GM19240 (cell line): ENCODE results near the gene PHF1.

Experiments used
- DNase-seq: peaks from one replicate; pipeline ENCODE4 v3.0.0; 2011; ENCODE audit warnings: low spot score; ENCODE audit not compliant: insufficient read length

The PHF1 gene

DNA sequence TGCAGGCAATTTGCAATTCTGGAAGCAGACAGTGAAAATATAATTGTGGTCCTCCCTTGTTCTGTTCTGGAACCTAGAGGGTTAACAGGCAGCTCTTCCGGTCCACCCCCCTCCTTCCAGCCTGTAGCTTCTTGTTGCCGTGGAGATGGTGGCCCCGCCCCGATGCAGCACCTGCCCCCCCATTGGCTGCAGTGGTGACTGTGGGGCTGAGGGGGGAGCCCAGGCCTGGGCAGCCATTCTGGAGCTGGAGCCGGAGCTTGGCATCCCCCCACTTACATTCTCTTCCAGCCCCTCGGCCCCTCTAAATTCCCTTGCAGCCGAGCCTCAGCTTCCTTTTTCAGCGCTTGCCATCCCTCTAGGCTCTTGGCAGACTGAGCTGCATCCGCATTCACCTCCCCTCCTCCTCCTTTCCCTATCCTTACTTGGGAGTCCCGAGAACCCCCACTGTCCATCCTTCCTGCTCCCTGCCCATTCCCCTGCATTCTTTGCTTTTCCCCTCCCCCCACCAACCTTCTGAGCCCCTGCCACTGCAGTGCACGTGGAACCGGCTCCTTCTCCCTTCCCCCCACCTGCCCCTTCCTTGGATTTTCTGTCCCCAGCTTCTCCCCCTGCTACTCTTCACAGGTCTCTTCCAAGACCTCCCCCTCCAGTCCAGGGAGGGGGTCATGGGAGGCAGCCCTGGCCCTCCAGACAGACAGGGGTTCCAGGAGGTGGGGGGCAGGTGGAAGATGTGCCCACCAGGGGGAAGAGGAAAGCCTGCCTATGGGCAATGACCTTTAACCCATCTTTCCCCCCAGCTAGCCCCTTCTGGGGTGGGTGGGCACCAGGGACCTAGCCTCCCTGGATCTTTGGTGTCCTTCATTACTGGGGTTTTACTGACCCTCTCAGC lies 20.4 kb downstream of the PHF1 start:
- peak; percentile 99 for DNase-seq

DNA sequence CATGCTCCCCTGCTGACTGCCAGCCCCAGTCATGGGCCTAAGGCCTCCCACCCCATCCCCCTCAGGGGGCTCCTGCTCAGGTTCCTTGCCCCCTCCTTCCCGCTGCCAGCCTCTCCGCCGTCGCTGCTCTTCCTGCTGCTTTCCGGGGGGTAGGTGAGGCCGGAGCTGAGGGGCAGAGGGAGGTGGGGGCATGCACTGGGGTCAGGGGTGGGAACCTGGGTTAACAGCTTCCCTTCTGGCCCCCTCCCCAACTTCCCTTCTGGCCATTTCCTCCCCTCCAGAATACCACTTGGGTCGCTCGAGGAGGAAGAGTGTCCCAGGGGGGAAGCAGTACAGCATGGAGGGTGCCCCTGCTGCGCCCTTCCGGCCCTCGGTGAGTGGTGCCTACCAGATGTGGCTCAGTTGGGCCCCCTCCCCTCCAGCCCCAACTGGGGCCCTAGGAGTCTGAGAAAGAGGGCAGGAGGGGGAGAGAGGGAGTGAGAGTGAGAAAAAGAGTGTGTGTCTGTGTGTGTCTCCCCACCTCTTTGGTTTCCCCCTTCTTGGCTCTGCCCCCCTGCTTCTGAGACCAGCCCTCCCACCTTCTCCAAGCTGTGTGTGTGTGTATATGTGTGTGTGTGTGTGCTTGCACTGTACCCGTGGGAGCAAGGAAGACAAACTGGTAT lies 21.2 kb downstream of the PHF1 start:
- DNase-seq = no peak

DNA sequence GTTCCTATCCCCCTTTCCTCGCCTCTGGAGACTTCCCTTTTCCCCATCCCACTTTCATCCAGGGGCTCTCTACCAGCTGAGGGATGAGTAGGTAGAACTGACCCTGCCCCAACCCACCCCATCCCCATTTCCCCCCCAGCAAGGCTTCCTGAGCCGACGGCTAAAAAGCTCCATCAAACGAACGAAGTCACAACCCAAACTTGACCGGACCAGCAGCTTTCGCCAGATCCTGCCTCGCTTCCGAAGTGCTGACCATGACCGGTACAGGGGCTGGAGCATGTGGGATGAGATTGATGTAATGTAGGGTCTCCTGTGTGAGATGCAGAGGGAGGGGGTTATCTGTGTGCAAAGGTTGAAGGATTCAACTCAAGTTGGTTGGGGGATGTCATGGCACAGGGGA lies 21.7 kb downstream of the PHF1 start:
- DNase-seq = no peak

DNA sequence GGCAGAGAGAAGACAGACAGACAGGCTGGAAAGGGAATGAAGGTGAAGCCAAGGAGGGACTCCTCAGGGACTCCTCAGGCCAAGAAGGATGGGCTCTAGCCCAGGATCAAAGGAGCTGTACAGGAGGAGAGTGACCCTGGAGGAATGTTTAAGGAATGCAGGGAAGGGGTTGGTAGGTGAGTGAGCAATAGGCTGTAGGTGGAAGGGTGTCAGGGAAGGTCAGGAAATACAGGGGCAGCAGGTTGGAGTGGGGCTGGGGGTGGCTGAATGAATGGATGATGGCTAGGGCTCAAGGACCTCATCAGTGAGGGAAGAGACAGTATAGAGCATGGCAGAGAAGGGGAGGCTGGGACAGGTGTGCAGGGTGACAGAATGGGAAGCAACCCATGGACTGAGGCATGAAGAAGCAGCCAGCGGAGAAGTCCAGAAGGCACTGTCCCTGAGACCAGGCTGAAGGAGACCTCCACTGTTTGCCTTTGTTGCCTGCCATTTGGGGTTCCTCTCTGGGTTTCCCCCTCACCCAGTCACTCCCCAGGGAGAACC lies 22.3 kb downstream of the PHF1 start:
- DNase-seq = no peak

DNA sequence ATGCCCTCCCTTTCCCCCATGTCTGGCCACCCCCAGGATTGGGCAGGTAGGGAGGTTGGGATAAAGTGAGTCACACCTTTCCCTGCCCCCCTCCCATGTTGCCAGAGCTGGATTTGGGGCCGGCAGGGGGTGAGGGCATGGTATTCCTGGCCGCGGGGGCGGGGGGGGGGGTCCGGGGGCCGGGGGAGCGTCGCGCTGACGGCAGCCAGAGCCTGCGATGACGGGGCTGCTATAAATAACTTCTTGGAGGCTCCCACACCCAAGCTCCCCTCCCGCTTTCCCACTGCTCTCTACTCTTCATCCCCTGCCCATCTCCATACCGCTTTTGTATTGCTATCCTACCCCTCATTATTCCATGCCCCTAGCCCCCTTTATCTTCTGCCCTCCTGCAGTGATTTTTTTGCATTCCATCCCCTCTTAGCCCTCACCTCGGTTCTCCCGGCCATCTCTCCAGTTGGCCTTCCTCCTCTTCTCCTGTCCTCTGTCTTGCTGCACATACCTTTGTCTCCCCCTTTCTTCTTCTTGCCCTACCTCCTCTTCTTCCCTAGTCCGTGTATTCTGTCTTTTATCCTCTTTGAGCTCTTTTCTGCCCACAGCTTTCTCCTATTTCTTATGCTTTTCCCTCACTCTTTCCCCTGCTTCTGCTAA lies 22.9 kb downstream of the PHF1 start:
- DNase-seq = no peak

DNA sequence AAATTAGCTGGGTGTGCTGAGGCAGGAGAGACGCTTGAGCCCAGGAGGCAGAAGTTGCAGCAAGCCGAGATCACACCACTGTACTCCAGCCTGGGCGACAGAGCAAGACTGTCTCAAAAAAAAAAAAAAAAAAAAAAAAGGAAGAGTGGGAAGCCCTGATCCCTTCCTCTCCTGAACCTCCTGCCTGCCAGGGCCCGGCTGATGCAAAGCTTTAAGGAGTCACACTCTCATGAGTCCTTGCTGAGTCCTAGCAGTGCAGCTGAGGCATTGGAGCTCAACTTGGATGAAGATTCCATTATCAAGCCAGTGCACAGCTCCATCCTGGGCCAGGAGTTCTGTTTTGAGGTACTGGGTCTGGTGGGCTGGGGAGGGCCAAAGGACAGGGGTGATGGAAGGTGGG lies 24.1 kb downstream of the PHF1 start:
- DNase-seq = no peak

DNA sequence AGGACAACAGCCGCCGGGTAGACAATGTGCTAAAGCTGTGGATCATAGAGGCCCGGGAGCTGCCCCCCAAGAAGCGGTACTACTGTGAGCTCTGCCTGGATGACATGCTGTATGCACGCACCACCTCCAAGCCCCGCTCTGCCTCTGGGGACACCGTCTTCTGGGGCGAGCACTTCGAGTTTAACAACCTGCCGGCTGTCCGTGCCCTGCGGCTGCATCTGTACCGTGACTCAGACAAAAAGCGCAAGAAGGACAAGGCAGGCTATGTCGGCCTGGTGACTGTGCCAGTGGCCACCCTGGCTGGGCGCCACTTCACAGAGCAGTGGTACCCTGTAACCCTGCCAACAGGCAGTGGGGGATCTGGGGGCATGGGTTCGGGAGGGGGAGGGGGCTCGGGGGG lies 26.9 kb downstream of the PHF1 start:
- no peak for DNase-seq

DNA sequence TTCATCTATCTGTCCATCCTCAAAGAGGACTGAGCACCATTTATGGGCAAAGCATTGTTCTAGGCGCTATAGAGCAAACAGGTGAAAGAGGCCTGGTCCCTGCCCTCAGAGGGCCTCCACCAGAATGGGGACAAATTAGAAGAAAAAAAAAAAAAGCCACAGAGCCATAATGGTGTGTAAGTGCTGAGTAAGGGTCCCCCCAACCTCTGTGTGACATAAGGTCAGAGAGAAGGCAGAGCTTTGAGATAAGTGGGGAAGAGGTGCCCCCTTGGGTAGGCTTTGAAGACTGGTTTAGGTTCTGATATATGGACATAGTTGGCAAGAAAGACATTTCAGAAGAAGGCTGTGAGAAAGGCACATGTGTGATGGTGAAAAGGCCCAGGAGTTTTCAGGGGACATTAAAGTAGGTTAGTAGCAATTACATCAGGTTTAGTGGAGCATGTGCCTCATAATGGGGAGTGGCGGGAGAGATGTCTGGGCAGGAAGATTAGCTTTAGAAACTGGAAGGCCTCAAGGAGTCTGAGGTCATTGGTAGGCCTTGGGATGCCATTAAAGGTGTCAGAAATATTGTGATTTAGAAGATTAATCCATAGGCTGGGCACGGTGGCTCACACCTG lies 28.3 kb downstream of the PHF1 start:
- DNase-seq = no peak

DNA sequence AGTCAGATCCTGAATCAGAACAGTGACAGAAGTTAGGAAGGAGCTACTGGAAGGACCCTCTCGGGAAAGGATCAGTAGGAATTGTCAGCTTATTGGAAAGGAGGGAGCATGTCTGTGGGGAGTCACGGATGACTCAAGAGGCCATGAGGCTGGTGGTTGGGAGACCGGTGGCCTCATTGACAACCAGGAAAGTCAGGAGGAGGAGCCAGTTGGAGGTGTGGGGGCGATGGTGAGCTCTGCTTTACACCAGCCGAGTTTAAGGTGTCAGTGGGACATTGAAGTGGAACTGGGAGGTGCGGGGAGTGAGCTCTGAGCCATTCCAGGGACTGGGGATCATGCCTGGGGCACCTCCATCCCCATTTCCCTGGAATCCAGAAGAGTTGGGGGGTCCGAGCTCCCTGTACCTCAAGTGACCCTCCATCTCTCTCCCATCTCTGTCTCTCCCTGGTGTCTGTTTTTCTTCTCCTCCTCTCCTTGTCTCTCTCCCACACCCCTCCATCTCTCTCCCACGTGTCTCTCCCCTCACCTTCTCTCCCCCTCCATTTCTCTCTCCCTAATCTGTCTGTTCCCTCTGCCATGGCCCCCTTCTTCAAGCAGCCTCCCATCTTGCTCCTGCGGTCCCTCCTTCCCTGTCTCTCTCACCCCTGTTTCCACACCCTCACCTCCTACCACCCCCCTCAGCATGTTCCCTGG lies 29.3 kb downstream of the PHF1 start:
- DNase-seq = no peak

DNA sequence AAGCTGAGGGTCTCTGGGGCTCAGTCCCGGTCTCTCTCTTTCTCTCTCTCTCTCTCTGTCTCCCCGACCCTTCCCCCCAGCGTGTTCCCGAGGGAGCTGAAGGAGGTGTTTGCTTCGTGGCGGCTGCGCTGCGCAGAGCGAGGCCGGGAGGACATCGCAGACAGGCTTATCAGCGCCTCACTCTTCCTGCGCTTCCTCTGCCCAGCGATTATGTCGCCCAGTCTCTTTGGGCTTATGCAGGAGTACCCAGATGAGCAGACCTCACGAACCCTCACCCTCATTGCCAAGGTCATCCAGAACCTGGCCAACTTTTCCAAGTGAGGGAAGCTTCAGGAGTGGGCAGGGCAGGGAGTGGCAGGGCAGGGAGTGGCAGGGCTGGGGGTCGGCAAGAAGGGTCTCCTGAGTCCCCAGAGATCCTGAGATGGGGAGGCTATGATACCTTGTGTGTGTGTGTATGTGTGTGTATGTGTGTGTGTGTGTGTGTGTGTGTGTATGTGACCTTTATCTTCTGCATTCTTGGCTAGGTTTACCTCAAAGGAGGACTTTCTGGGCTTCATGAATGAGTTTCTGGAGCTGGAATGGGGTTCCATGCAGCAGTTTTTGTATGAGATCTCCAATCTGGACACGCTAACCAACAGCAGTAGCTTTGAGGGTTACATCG lies 30.0 kb downstream of the PHF1 start:
- DNase-seq = no peak

DNA sequence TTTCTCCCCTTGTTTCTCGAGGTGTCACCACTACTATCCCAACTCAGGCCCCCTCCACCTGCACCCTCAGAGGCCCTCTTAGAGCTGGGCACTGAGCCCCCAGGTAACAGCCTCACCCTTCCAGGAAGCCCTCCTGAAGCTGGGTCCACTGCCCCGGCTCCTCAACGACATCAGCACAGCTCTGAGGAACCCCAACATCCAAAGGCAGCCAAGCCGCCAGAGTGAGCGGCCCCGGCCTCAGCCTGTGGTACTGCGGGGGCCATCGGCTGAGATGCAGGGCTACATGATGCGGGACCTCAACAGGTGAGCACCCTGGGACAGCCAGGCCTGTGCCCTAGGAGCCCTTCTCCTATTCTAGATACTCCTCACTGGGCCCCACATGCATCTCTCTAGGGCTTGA lies 30.6 kb downstream of the PHF1 start:
- DNase-seq = no peak

DNA sequence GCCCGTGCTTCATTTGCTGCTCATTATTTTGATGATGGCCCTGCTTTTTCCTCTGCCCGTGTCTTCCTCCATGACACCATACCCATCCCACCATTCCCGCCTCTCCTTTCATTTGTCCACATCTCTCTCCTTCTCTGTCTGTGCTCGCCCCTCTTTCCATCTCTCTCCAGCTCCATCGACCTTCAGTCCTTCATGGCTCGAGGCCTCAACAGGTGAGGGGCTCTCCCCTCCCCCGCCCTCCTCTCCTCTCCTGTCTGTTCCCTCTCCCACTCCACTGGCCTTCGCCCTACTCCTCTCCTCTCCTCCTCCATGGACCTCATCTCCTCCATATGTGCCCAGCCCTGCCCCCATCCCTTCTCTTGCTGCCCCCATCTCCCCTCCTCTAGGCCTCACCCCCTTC lies 31.5 kb downstream of the PHF1 start:
- DNase-seq = no peak

DNA sequence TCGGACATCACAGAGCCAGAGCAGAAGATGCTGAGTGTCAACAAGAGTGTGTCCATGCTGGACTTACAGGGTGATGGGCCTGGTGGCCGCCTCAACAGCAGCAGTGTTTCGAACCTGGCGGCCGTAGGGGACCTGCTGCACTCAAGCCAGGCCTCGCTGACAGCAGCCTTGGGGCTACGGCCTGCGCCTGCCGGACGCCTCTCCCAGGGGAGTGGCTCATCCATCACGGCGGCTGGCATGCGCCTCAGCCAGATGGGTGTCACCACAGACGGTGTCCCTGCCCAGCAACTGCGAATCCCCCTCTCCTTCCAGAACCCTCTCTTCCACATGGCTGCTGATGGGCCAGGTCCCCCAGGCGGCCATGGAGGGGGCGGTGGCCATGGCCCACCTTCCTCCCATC lies 32.2 kb downstream of the PHF1 start:
- DNase-seq = no peak

DNA sequence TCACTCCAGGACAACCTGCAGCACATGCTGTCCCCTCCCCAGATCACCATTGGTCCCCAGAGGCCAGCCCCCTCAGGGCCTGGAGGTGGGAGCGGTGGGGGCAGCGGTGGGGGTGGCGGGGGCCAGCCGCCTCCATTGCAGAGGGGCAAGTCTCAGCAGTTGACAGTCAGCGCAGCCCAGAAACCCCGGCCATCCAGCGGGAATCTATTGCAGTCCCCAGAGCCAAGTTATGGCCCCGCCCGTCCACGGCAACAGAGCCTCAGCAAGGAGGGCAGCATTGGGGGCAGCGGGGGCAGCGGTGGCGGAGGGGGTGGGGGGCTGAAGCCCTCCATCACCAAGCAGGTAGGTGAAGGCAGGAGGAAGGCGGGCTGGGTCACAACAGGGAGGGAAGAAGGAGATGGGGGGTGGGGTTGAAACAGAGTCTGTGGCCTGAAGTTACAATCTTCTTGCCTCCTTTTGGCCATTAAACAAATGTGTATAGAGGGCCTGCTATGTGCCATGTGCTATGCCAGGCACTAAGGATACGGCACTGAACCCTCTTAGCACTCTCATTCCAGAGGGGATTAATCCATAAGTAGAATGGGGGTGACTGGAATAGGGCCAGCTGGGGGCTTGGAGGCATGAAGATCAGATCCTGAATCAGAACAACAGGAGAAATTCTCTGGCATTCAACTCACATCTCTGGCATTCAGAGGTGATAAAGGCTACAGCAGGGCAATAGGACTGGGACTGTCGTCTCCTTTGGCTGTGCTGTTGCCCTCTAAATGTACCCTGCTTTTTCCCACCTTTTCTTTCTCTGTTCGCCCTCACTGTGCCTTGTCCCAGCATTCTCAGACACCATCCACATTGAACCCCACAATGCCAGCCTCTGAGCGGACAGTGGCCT lies 33.0 kb downstream of the PHF1 start:
- no peak for DNase-seq

DNA sequence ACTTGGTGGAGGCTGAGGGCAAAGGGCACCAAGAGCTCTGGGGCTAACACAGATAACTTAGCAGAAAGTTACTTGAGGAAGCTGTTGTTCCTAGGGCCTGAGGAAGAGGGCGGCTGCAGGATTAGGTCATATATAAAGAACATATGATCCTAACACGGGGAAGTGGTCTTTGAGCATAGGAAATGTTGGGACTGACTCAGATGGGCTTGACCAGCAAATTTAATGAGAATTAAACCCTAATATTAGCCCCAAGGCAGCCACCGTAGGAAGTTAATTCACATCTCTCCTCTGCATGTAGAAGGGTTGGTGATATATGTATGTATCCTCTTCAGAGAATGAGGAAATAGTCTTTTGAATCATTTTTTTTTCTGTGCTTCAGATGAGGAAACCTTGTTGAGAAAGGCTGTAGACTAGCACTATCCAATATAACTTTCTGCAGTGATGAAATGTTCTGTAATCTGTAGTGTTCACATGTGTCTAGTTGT lies 34.3 kb downstream of the PHF1 start:
- no peak for DNase-seq

DNA sequence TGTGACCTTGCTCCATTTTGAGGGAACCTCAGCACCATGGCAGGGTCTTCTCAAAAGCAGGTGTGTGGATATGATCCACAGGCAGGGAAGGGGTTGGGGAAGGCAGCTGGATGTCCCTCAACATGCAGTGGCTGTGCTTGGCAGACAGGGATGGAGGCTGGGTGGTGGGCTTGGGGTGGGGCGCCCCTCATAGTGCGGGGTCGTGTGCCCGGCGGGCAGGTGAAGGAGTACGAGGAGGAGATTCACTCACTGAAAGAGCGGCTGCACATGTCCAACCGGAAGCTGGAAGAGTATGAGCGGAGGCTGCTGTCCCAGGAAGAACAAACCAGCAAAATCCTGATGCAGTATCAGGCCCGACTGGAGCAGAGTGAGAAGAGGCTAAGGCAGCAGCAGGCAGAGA lies 35.5 kb downstream of the PHF1 start:
- no peak for DNase-seq

DNA sequence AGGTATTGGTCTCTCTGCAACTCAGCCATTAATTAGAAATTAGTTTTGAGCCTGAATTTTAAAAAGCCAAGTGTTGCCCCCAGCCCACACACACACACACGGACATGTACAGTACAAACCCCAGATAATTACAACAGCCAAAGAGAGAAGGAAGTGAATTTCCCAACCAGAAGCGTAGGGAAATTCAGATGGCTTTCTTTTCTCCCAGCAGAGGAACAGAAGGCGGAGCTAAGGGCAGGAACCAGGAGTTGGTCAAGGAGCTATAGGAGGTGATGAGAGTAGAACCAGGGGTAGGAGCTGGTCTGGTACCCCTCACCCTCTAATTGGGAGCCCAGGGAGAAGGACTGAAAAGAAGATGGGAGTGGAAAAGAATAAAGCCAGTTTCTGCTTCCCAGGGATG lies 39.6 kb downstream of the PHF1 start:
- DNase-seq = no peak

DNA sequence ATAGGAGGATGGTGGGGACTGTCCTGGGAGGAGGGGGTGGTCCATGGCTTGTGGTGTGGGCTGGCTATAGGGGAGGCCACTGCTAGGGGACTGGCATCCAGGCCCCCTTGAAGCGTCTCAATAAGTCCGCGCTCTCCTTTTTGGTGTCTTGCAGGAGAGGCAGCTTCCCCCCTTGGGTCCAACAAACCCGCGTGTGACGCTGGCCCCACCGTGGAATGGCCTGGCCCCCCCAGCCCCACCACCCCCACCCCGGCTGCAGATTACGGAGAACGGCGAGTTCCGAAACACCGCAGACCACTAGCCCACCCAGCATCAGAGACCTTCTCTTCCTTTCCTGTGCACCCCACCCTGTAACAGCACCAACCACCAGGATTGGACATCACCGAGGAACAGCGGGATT lies 40.8 kb downstream of the PHF1 start:
- no peak for DNase-seq

DNA sequence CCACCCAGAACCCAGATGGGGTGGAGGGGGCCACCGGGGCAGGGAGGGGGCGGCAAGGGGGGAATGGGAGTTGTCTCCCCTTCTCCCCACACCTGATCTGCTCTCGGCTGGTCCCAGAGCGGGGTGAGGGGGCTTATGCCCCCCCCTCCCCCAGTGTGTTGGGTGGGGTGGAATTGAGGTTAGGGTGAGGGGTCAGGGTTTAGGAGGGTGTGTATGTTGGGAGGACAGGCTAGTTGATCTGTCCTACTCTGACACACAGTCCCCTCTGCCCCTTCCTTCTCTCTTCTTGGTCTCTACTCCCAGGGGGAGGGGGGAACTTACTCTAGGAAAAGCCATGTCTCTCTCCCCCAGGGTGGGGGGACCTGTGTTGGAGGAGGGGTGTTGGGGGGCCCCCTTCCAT lies 41.7 kb downstream of the PHF1 start:
- no peak for DNase-seq
